H1 (cell line): ENCODE data around the gene DENND1A. TPM values are rescaled to one million over a fixed set of nuclear protein-coding genes. Genes with fewer than 3 reads are reported as not detected.

Experiments used
- CTCF ChIA-PET: fragments of 300-600 bp; sonication (Branson Sonifier 250); formaldehyde crosslinking; loops from one replicate; lab custom pipeline; 2021; ENCODE audit not compliant: partially characterized antibody; lab: Charles Lee
- POLR2A ChIA-PET: fragments of 300-600 bp; sonication (Branson Sonifier 250); formaldehyde crosslinking; loops from one replicate; lab custom pipeline; 2021; ENCODE audit warnings: inconsistent platforms; ENCODE audit not compliant: partially characterized antibody; lab: Charles Lee
- DNase-seq, 2 experiments: peaks; one replicate each; pipeline versions ENCODE4 v3.0.0 to v3.0.0-alpha.2; 2010 to 2022; ENCODE audit warnings: low spot score in 2 of 2, low read depth in 1 of 2, mixed read lengths in 1 of 2
- FAIRE-seq: peaks from 2 replicates; lab custom pipeline; 2011; peaks lifted over from hg19 to GRCh38; lab: Jason Lieb, UNC
- H2AFZ ChIP-seq: 2 replicates; pipeline ENCODE4 v1.8.1; 2012; ENCODE audit warnings: low read length, inconsistent platforms
- H2AK5ac ChIP-seq: 2 replicates; pipeline ENCODE4 v1.6.1; 2013; ENCODE audit warnings: low read depth, low read length
- H2BK120ac ChIP-seq: replicated peaks from 2 replicates; pipeline ENCODE3; 2013; ENCODE audit warnings: low read depth, low read length, inconsistent platforms
- H2BK12ac ChIP-seq: 2 replicates; pipeline ENCODE4 v1.6.1; 2013; ENCODE audit warnings: low read depth, low read length
- H2BK15ac ChIP-seq: 2 replicates; pipeline ENCODE4 v1.6.1; 2013; ENCODE audit warnings: low read length
- H2BK20ac ChIP-seq: 2 replicates; pipeline ENCODE4 v1.6.1; 2013; ENCODE audit warnings: low read length
- H2BK5ac ChIP-seq: 2 replicates; pipeline ENCODE4 v1.6.1; 2013; ENCODE audit warnings: low read depth, low read length
- H3K14ac ChIP-seq: 2 replicates; pipeline ENCODE4 v1.6.1; 2013; ENCODE audit warnings: inconsistent platforms; ENCODE audit not compliant: insufficient read length
- H3K18ac ChIP-seq: 2 replicates; pipeline ENCODE4 v1.6.1; 2013; ENCODE audit warnings: low read length; ENCODE audit errors: extremely low read depth
- H3K23ac ChIP-seq: 2 replicates; pipeline ENCODE4 v1.6.1; 2013; ENCODE audit warnings: inconsistent platforms; ENCODE audit not compliant: insufficient read length
- H3K23me2 ChIP-seq: 2 replicates; pipeline ENCODE4 v1.6.1; 2013; ENCODE audit warnings: low read depth, low read length
- H3K27ac ChIP-seq: 2 replicates; pipeline ENCODE4 v1.6.1; 2011; ENCODE audit warnings: low read depth, low read length, inconsistent platforms
- H3K27me3 ChIP-seq, 4 experiments: replicated peaks in 1 of 4; 1 replicate in 1 of 4; 2 replicates in 3 of 4; pipeline versions ENCODE4 v1.6.1 to v1.8.1; 2011 to 2013; ENCODE audit warnings: low read length in 3 of 4, mild to moderate bottlenecking in 3 of 4, inconsistent platforms in 2 of 4, mixed read lengths in 2 of 4, moderate library complexity in 1 of 4; ENCODE audit not compliant: control insufficient read depth in 3 of 4, insufficient read depth in 3 of 4; ENCODE audit errors: extremely low read depth in 1 of 4
- H3K36me3 ChIP-seq, 4 experiments: 2 replicates each; pipeline versions ENCODE4 v1.6.1 to v1.8.1; 2011 to 2013; ENCODE audit warnings: mild to moderate bottlenecking in 4 of 4, low read length in 3 of 4, moderate library complexity in 2 of 4, control low read depth in 1 of 4, inconsistent platforms in 1 of 4; ENCODE audit not compliant: insufficient read depth in 4 of 4, control insufficient read depth in 2 of 4
- H3K4ac ChIP-seq: replicated peaks from 2 replicates; pipeline ENCODE3; 2013; ENCODE audit warnings: low read length, low read depth, mixed read lengths, inconsistent platforms; ENCODE audit not compliant: insufficient read length
- H3K4me1 ChIP-seq, 4 experiments: replicated peaks in 1 of 4; 1 replicate in 1 of 4; 2 replicates in 3 of 4; pipeline versions ENCODE4 v1.6.1 to v1.8.1; 2011 to 2013; ENCODE audit warnings: low read length in 3 of 4, inconsistent platforms in 2 of 4, mixed read lengths in 1 of 4; ENCODE audit not compliant: insufficient read depth in 4 of 4, control insufficient read depth in 3 of 4
- H3K4me2 ChIP-seq, 2 experiments: 2 replicates each; pipeline versions ENCODE4 v1.6.1 to v1.8.1; 2011 to 2013; ENCODE audit warnings: low read depth in 2 of 2, low read length in 2 of 2, control low read depth in 1 of 2, inconsistent platforms in 1 of 2, mild to moderate bottlenecking in 1 of 2; ENCODE audit not compliant: insufficient read depth in 1 of 2
- H3K4me3 ChIP-seq, 4 experiments: fragments of 200-600, 300-600 bp in 1 of 4; sonication (generic), shearing (Covaris generic), sonication (Bioruptor Twin) in 1 of 4; 2 replicates each; pipeline versions ENCODE4 v1.5.1 to v1.8.1; 2011 to 2016; ENCODE audit warnings: low read length in 4 of 4, low read depth in 3 of 4, control low read depth in 2 of 4, inconsistent platforms in 2 of 4, mild to moderate bottlenecking in 2 of 4, mixed read lengths in 1 of 4, moderate library complexity in 1 of 4; ENCODE audit not compliant: insufficient read depth in 2 of 4; ENCODE audit errors: extremely low read depth in 1 of 4
- H3K56ac ChIP-seq: replicated peaks from 2 replicates; pipeline ENCODE3; 2013; ENCODE audit warnings: low read depth, mild to moderate bottlenecking, mixed read lengths, low read length, inconsistent platforms; ENCODE audit not compliant: insufficient read length
- H3K79me1 ChIP-seq: 2 replicates; pipeline ENCODE4 v1.6.1; 2013; ENCODE audit warnings: low read depth, low read length, control low read depth
- H3K79me2 ChIP-seq, 2 experiments: 2 replicates each; pipeline versions ENCODE4 v1.6.1 to v1.8.1; 2012 to 2013; ENCODE audit warnings: low read length in 2 of 2, mild to moderate bottlenecking in 2 of 2, inconsistent platforms in 1 of 2; ENCODE audit not compliant: insufficient read depth in 2 of 2, control insufficient read depth in 1 of 2
- H3K9ac ChIP-seq, 4 experiments: replicated peaks in 1 of 4; 1 replicate in 1 of 4; 2 replicates in 3 of 4; pipeline versions ENCODE4 v1.6.1 to v1.8.1; 2011 to 2013; ENCODE audit warnings: low read depth in 3 of 4, low read length in 3 of 4, control low read depth in 2 of 4, mild to moderate bottlenecking in 2 of 4, moderate library complexity in 2 of 4, inconsistent platforms in 1 of 4; ENCODE audit errors: extremely low read depth in 1 of 4
- H3K9me3 ChIP-seq, 2 experiments: 2 replicates each; pipeline versions ENCODE4 v1.6.1 to v1.8.1; 2012 to 2013; ENCODE audit warnings: mild to moderate bottlenecking in 2 of 2, moderate library complexity in 2 of 2, control low read depth in 1 of 2, inconsistent platforms in 1 of 2, low read depth in 1 of 2, low read length in 1 of 2, mixed read lengths in 1 of 2; ENCODE audit not compliant: insufficient read depth in 2 of 2
- H4K20me1 ChIP-seq, 2 experiments: replicated peaks in 1 of 2; 2 replicates each; pipeline versions ENCODE3 to v1.8.1; 2011 to 2013; ENCODE audit warnings: inconsistent platforms in 2 of 2, low read length in 2 of 2, mild to moderate bottlenecking in 1 of 2; ENCODE audit not compliant: insufficient read depth in 2 of 2, control insufficient read depth in 1 of 2
- H4K5ac ChIP-seq: 2 replicates; pipeline ENCODE4 v1.6.1; 2013; ENCODE audit warnings: low read length, low read depth, mixed read lengths, inconsistent platforms; ENCODE audit not compliant: insufficient read length
- H4K8ac ChIP-seq: 2 replicates; pipeline ENCODE4 v1.8.0; 2013; ENCODE audit warnings: mild to moderate bottlenecking, moderate library complexity, low read length, inconsistent platforms; ENCODE audit not compliant: insufficient read depth; ENCODE audit errors: extremely low read depth
- H4K91ac ChIP-seq: replicated peaks from 2 replicates; pipeline ENCODE3; 2013; ENCODE audit warnings: low read length, mixed read lengths, inconsistent platforms; ENCODE audit not compliant: insufficient read length
- ASH2L ChIP-seq: fragments of 200-600, 300-600 bp; sonication (generic); IDR thresholded peaks from one replicate; pipeline ENCODE4 v1.7.1; 2017; ENCODE audit warnings: low read length
- EGR1 ChIP-seq: IDR thresholded peaks from 2 replicates; pipeline ENCODE4 v1.6.1; 2011; ENCODE audit warnings: low read depth, low read length, borderline replicate concordance
- EP300 ChIP-seq, 2 experiments: IDR thresholded peaks; 1 replicate in 1 of 2; 2 replicates in 1 of 2; pipeline ENCODE4 v1.6.1; 2011 to 2012; ENCODE audit warnings: low read depth in 2 of 2, low read length in 2 of 2, mild to moderate bottlenecking in 2 of 2, borderline replicate concordance in 1 of 2, inconsistent platforms in 1 of 2, moderate library complexity in 1 of 2
- JUN ChIP-seq: IDR thresholded peaks from 2 replicates; pipeline ENCODE4 v1.6.1; 2011; ENCODE audit warnings: low read depth, mild to moderate bottlenecking, improper control_type of control experiment, low read length
- KDM5A ChIP-seq: fragments of 200-600 bp; IDR thresholded peaks from 2 replicates; pipeline ENCODE4 v1.7.1; 2012; ENCODE audit warnings: mild to moderate bottlenecking, low read length, inconsistent platforms, mixed read lengths
- SIX5 ChIP-seq: IDR thresholded peaks from 2 replicates; pipeline ENCODE4 v1.6.1; 2011; ENCODE audit warnings: mild to moderate bottlenecking, low read depth, low read length
- SUZ12 ChIP-seq: fragments of 200-600 bp; sonication (generic); IDR thresholded peaks from 2 replicates; pipeline ENCODE4 v1.6.1; 2012; ENCODE audit warnings: mild to moderate bottlenecking, inconsistent platforms, low read length, moderate library complexity, mixed read lengths
- ZNF274 ChIP-seq: IDR thresholded peaks from 2 replicates; pipeline ENCODE4 v1.7.0; 2012; ENCODE audit warnings: low read length, borderline replicate concordance; ENCODE audit errors: extremely low read depth
- WGBS, 2 experiments: shearing (Covaris generic) in 1 of 2; methylation state at CpG; one replicate each; pipeline versions ENCODE4 v1.1.6 to v1.1.7; 2013 to 2015; ENCODE audit warnings: low lambda C conversion rate in 2 of 2, mixed read lengths in 2 of 2, inconsistent platforms in 1 of 2, low coverage in 1 of 2, missing lambda C conversion rate in 1 of 2; ENCODE audit not compliant: insufficient replicate concordance in 2 of 2, insufficient coverage in 1 of 2, insufficient read length in 1 of 2; ENCODE audit errors: extremely low coverage in 1 of 2, missing lambda C conversion rate in 1 of 2; 5-methylcytosine and 5-hydroxymethylcytosine counted together
- polyA plus RNA-seq, 7 experiments: library from polyadenylated mRNA; depleted of rRNA in 3 of 7; stranded (reverse) in 5 of 7; unstranded in 2 of 7; fragments of >200 nt in 5 of 7; fragments of 200-250 nt in 2 of 7; gene quantifications; 1 replicate in 5 of 7; 2 replicates in 1 of 7; 4 replicates in 1 of 7; pipeline versions ENCODE4 v1.2.1 to v1.2.3, GENCODE V29; 2011 to 2013; ENCODE audit warnings: missing spikeins in 2 of 7, mixed read lengths in 2 of 7
- total RNA-seq: library from RNA; stranded (reverse); fragmentation: NEBNext Ultra II Directional; extraction: Animal tissue kit (Norgen Biotek cat#: 25700); gene quantifications from 2 replicates; pipeline ENCODE4 v1.2.1, GENCODE V29; 2021
- TF ChIP-seq, protein P1 (sequence below): IDR thresholded peaks from 2 replicates; pipeline ENCODE4 v1.6.1; 2012; ENCODE audit warnings: inconsistent platforms

The DENND1A gene
- total and polyA plus RNA-seq, 2 of the 8 experiments (the other 6 are each of a cell fraction or from before 2014, with no cell fraction given), result 24.1 to 26.4 TPM

DNA sequence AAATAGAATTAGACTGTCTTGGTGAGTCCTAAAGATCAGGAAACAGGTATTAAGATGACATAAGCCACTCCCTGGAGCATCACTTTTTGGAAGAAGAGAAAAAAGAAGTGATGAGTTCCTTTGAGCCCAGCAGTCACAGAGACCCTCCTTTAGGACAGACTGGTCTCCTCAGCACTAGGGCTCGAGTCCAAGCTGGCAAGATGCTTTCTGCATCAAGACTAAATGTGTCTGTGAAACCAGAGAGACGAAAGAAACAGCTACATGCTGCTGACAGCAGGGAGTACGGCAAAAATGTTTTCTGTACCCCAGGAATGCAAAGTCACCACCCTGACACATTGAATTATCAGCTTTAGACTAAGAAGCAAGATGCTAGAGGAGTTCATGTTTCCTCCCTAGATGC is 389.5 kb downstream of the DENND1A start:
- Histone ChIP-seq H3K4me1 (no peaks in the 10 kb centered on the region), H3K23me2 (no peaks in the 10 kb centered on the region), H4K91ac (no peak overlapping the region), H2BK120ac (no peak overlapping the region), H2AFZ (no peak overlapping the region), H3K79me1 (no peaks in the 10 kb centered on the region), H4K5ac (no peak overlapping the region), H3K4ac (no peak overlapping the region), H3K27me3 (no peaks in the 10 kb centered on the region), H3K4me2 (no peak overlapping the region), H3K18ac (no peak overlapping the region), H2BK12ac (no peak overlapping the region), H3K9ac (no peak overlapping the region), H2BK20ac (no peak overlapping the region), H4K8ac (no peak overlapping the region), H3K56ac (no peak overlapping the region), H3K79me2 (no peaks in the 10 kb centered on the region), H2AK5ac (no peak overlapping the region; the same call in 1 of the 2 replicates), H3K4me3 (no peak overlapping the region), H4K20me1 (peaks cover 0 to 2% of the 10 kb centered on the region in 2 experiments), H3K14ac (no peak overlapping the region), H3K36me3 (no peaks in the 10 kb centered on the region), H2BK5ac (no peak overlapping the region), H2BK15ac (0 out of 2 replicates have a peak overlapping the region, but pooled peaks have one; percentile 14), H3K9me3 (no peaks in the 10 kb centered on the region), H3K23ac (no peak overlapping the region), H3K27ac (no peak overlapping the region)
- POLR2A ChIA-PET, result no interaction called here
- WGBS, 2 experiments, result 86% methylated on average over 3 of the region's 3 CpGs; no CpG with 5 or more reads in 1 of the 2 experiments
- TF ChIP-seq EP300 (IDR thresholded peaks at IDR 0.05; ENCODE audit: borderline replicate concordance in 1 of 2, low read depth in 2 of 2, low read length in 2 of 2) (no peak), ZNF274 (no peak), SIX5 (no peak), ASH2L (no peak), SUZ12 (no peak), EGR1 (no peak), JUN (no peak), KDM5A (no peak)
- TF ChIP-seq, protein P1, sequence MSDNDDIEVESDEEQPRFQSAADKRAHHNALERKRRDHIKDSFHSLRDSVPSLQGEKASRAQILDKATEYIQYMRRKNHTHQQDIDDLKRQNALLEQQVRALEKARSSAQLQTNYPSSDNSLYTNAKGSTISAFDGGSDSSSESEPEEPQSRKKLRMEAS, result no peak
- CTCF ChIA-PET, result interaction anchor here (1.0 to 4.3 kb wide), 8 partner anchors 7 to 420 kb away, joined by 3 to 22 read pairs (median 6); no protein-coding TSS in a partner anchor
- FAIRE-seq (no peak), DNase-seq (no peak)
